GM23248 (cell line): ENCODE results near the gene LTBR. TPM values are rescaled to one million over a fixed set of nuclear protein-coding genes. Genes with fewer than 3 reads are reported as not detected.

Experiments used
- DNase-seq: peaks from one replicate; pipeline ENCODE4 v3.0.0-alpha.2; 2015
- H2AFZ ChIP-seq: fragments of 200-600 bp; sonication (generic); 2 replicates; pipeline ENCODE4 v1.6.1; 2016; ENCODE audit warnings: antibody characterized with exemption
- H3F3A ChIP-seq: fragments of 200-600 bp; sonication (generic); 2 replicates; pipeline ENCODE4 v1.6.1; 2016; ENCODE audit warnings: mild to moderate bottlenecking, antibody characterized with exemption, mixed run types; ENCODE audit not compliant: insufficient read depth
- H3K27ac ChIP-seq: fragments of 200-600 bp; sonication (generic); 2 replicates; pipeline ENCODE4 v1.5.1; 2016; ENCODE audit warnings: mild to moderate bottlenecking
- H3K27me3 ChIP-seq: fragments of 200-600 bp; sonication (generic); replicated peaks from 2 replicates; pipeline ENCODE4 v1.6.1; 2016; ENCODE audit warnings: mild to moderate bottlenecking; ENCODE audit not compliant: insufficient read depth
- H3K36me3 ChIP-seq: fragments of 200-600 bp; sonication (generic); 2 replicates; pipeline ENCODE4 v1.6.1; 2016; ENCODE audit warnings: low read depth, mild to moderate bottlenecking
- H3K4me1 ChIP-seq: fragments of 200-600 bp; sonication (generic); 2 replicates; pipeline ENCODE4 v1.6.1; 2016; ENCODE audit warnings: mild to moderate bottlenecking; ENCODE audit not compliant: insufficient read depth
- H3K4me2 ChIP-seq: fragments of 200-600 bp; sonication (generic); one replicate; pipeline ENCODE4 v1.6.1; 2016; ENCODE audit warnings: mild to moderate bottlenecking; ENCODE audit not compliant: unreplicated experiment
- H3K4me3 ChIP-seq: fragments of 200-600 bp; sonication (generic); 2 replicates; pipeline ENCODE4 v1.5.1; 2016; ENCODE audit warnings: mild to moderate bottlenecking
- H3K79me2 ChIP-seq: fragments of 200-600 bp; sonication (generic); 2 replicates; pipeline ENCODE4 v1.6.1; 2016; ENCODE audit warnings: mild to moderate bottlenecking; ENCODE audit not compliant: insufficient read depth
- H3K9ac ChIP-seq: fragments of 200-600 bp; sonication (generic); 2 replicates; pipeline ENCODE4 v1.6.1; 2016; ENCODE audit warnings: mild to moderate bottlenecking
- H3K9me2 ChIP-seq: fragments of 200-600 bp; sonication (generic); 2 replicates; pipeline ENCODE4 v1.6.1; 2016; ENCODE audit warnings: mixed run types, mild to moderate bottlenecking, moderate library complexity; ENCODE audit not compliant: insufficient read depth
- H3K9me3 ChIP-seq: fragments of 200-600 bp; sonication (generic); one replicate; pipeline ENCODE4 v1.6.1; 2017; ENCODE audit warnings: low read depth
- H4K20me1 ChIP-seq: fragments of 200-600 bp; sonication (generic); 2 replicates; pipeline ENCODE4 v1.6.0; 2016; ENCODE audit not compliant: insufficient read depth
- EZH2 ChIP-seq: fragments of 200-600 bp; sonication (generic); IDR thresholded peaks from 2 replicates; pipeline ENCODE4 v1.6.1; 2018; ENCODE audit warnings: antibody characterized with exemption, mild to moderate bottlenecking; ENCODE audit not compliant: insufficient read depth, poor library complexity, severe bottlenecking
- EZH2phosphoT487 ChIP-seq: fragments of 200-600 bp; sonication (generic); IDR thresholded peaks from 2 replicates; pipeline ENCODE4 v1.6.1; 2018; ENCODE audit warnings: antibody characterized with exemption, moderate library complexity, mild to moderate bottlenecking, low read depth; ENCODE audit not compliant: insufficient read depth
- WGBS, 2 experiments: methylation state at CpG; one replicate each; pipeline ENCODE4 v1.1.6; 2015 to 2017; ENCODE audit warnings: low lambda C conversion rate in 2 of 2, low coverage in 1 of 2; ENCODE audit errors: missing lambda C conversion rate in 2 of 2; 5-methylcytosine and 5-hydroxymethylcytosine counted together
- in situ Hi-C: fragments of 300-500 bp; cut with MboI; formaldehyde crosslinking; loops from 2 replicates; pipeline ENCODE4 v1.15.0; 2020
- polyA plus RNA-seq: library from polyadenylated mRNA; unstranded; fragments of >200 nt; fragmentation: Nextera tagmentation; extraction: Ambion mirVana; gene quantifications from 2 replicates; pipeline ENCODE4 v1.2.1, GENCODE V29; 2016
- total RNA-seq: library from RNA; depleted of rRNA; stranded (reverse); fragments of >200 nt; shearing (Covaris generic); gene quantifications from 2 replicates; pipeline ENCODE4 v1.2.3, GENCODE V29; 2014

LTBR gene
- total and polyA plus RNA-seq, 2 experiments from 2014 or later = 113 to 147 TPM

DNA sequence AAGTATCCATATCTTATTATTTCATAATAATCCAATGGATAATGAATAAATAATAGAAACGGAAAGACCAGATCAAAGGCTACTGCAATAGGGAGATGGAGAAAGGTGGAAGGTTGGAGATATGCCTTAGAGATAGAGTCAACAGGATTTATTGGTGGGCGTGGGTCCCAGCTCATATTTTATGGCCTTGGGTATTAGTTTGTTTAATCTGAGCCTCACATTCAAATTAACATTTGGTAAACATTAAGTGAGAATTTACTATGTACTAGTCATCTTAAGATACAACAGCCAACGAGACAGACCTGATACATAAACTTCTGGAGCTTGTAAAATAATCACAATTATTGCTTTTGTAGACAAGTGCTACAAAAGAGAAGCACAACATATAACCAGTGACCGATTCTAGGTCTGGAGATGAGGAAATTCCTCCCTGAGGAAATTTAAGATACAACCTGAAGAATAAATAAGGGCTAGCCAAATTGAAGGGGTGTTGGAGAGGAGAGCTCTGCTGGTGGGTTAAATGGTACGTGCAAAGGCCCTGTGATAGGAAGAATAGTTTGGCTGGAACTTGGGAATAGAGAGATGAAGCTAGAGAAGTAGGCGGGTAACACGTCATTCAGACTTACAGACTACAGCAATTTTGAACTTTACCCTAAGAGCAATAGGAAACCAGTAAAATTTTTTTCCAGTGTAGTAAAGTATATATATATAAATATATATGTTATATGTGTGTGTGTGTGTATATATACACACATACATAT is 16.1 kb downstream of the LTBR start:
- in situ Hi-C loops = no loop called here
- Histone ChIP-seq H3K36me3 (no peaks in the 10 kb centered on the region), H3K4me1 (no peaks in the 10 kb centered on the region), H3F3A (0 out of 2 replicates have a peak, but pooled peaks cover 3% of the 10 kb centered on the region), H3K79me2 (no peaks in the 10 kb centered on the region), H2AFZ (no peak overlapping the region), H3K9ac (no peak overlapping the region), H3K4me3 (no peak overlapping the region), H3K27ac (no peak overlapping the region), H3K4me2 (no peak overlapping the region), H3K9me2 (no peaks in the 10 kb centered on the region), H3K9me3 (no peaks in the 10 kb centered on the region), H3K27me3 (no peaks in the 10 kb centered on the region), H4K20me1 (no peaks in the 10 kb centered on the region)
- 83 to 84% methylated on average over 7 of the region's 7 CpGs for whole genome bisulfite sequencing, 2 experiments
- no peak for DNase-seq
- no peak for TF ChIP-seq EZH2phosphoT487
- no peak for TF ChIP-seq EZH2

- 86 to 89% methylated on average over 5 of the region's 5 CpGs for WGBS, 2 experiments
- in situ Hi-C loops = no loop called here
- no peaks in the 10 kb centered on the region for H3K9me3 ChIP-seq
These were observed 20.4 kb downstream of the LTBR start for GRCh38 chr12:6404390-6404789.

GRCh38 chr12:6405963-6406362 is 22.0 kb downstream of the LTBR start:
- Histone ChIP-seq H3K27me3 (no peaks in the 10 kb centered on the region), H3K9ac (no peak overlapping the region), H3K4me1 (no peaks in the 10 kb centered on the region), H3K4me3 (no peak overlapping the region), H4K20me1 (no peaks in the 10 kb centered on the region), H3K4me2 (no peak overlapping the region), H3K9me2 (no peaks in the 10 kb centered on the region), H3K79me2 (no peaks in the 10 kb centered on the region), H3F3A (0 out of 2 replicates have a peak, but pooled peaks cover 3% of the 10 kb centered on the region), H3K9me3 (no peaks in the 10 kb centered on the region), H3K27ac (no peak overlapping the region), H3K36me3 (no peaks in the 10 kb centered on the region), H2AFZ (no peak overlapping the region)
- no peak for TF ChIP-seq EZH2phosphoT487
- TF ChIP-seq EZH2 = no peak
- in situ Hi-C loops = no loop called here
- no peak for DNase-seq
- 95% methylated on average over 6 of the region's 6 CpGs for WGBS, 2 experiments

More at GRCh38 chr12:6404390-6404789, 20.4 kb downstream of the LTBR start:
- Histone ChIP-seq H3K4me1 (no peaks in the 10 kb centered on the region), H3K9me2 (no peaks in the 10 kb centered on the region), H3K4me2 (no peak overlapping the region), H3K36me3 (no peaks in the 10 kb centered on the region), H3K79me2 (no peaks in the 10 kb centered on the region), H4K20me1 (no peaks in the 10 kb centered on the region), H3F3A (0 out of 2 replicates have a peak, but pooled peaks cover 3% of the 10 kb centered on the region), H3K4me3 (no peak overlapping the region), H3K27ac (no peak overlapping the region), H3K27me3 (no peaks in the 10 kb centered on the region), H3K9ac (no peak overlapping the region), H2AFZ (no peak overlapping the region)
- DNase-seq = no peak
- TF ChIP-seq EZH2 = no peak
- no peak for TF ChIP-seq EZH2phosphoT487

DNA sequence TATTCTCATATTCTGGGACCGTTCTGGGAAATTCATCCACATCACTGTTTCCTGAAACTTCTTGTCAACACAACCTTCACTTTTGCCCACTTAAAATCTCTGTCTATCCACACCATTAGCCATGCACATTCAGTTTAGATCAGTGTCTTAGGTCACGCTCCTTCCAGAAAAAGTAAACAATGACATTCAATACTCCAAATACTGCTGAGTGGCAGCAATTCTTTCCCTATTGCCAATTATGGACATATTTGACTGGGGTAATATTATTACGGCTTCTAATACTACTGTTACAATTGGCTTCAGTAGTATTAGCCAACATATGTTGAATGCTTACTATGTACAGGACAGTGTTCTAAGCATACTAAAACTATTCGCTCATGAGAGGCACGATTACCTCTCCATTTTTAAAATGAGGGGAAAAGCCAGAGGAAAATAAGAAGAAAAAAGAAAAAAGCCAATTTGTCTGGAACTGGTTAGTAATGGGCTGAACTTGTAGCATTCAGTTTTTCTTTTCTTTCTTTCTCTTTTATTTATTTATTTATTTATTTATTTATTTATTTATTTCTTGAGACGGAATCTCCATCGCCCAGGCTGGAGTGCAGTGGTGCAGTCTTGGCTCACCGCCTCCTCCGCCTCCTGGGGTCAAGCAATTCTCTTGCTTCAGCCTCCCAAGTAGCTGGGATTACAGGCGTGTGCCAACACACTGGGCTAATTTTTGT is 23.4 kb downstream of the LTBR start:
- Histone ChIP-seq H3K4me1 (no peaks in the 10 kb centered on the region), H3K9me2 (no peaks in the 10 kb centered on the region), H3K27ac (no peak overlapping the region), H3K9me3 (no peaks in the 10 kb centered on the region), H3K36me3 (no peaks in the 10 kb centered on the region), H3K9ac (no peak overlapping the region), H3K4me3 (no peak overlapping the region), H4K20me1 (no peaks in the 10 kb centered on the region), H3F3A (0 out of 2 replicates have a peak, but pooled peaks cover 3% of the 10 kb centered on the region), H3K4me2 (no peak overlapping the region), H3K79me2 (no peaks in the 10 kb centered on the region), H3K27me3 (no peaks in the 10 kb centered on the region), H2AFZ (no peak overlapping the region)
- no peak for TF ChIP-seq EZH2
- TF ChIP-seq EZH2phosphoT487 = no peak
- in situ Hi-C loops = no loop called here
- WGBS, 2 experiments = 97% methylated on average over 10 of the region's 10 CpGs
- DNase-seq = no peak
